Prostate gland (tissue), 2 donors: ENCODE measurements around the gene CFD. TPM values are rescaled to one million over a fixed set of nuclear protein-coding genes. Genes with fewer than 3 reads are reported as not detected.
A peak's percentile ranks its signal among the peaks of the same experiment; 100 is the strongest.
"Not testable (repeated sequence)": the region's sequence is repeated elsewhere in the genome, so short reads cannot be mapped to it uniquely, and the experiment has no call there.

Experiments used
- DNase-seq: peaks from one replicate; pipeline ENCODE4 v3.0.0-alpha.2; 2019; ENCODE audit warnings: low spot score
- H3K27ac ChIP-seq, 2 donors: fragments of 200-600 bp; sonication (generic); 2 replicates each; pipeline ENCODE4 v1.5.1; 2017 to 2019
- H3K27me3 ChIP-seq: fragments of 200-600 bp; sonication (generic); replicated peaks from 2 replicates; pipeline ENCODE4 v1.5.1; 2019; ENCODE audit not compliant: insufficient read depth
- H3K36me3 ChIP-seq, 2 donors: fragments of 200-600 bp; sonication (generic); 1 replicate in 1 of 2; 2 replicates in 1 of 2; pipeline versions ENCODE4 v1.5.1 to v1.8.1; 2017 to 2019
- H3K4me1 ChIP-seq: fragments of 200-600 bp; sonication (generic); replicated peaks from 2 replicates; pipeline ENCODE4 v1.5.1; 2019
- H3K4me3 ChIP-seq, 2 donors: fragments of 200-600 bp; sonication (generic); 2 replicates each; pipeline ENCODE4 v1.5.1; 2017 to 2019
- H3K9me3 ChIP-seq: fragments of 200-600 bp; sonication (generic); 2 replicates; pipeline ENCODE4 v1.5.1; 2017
- CTCF ChIP-seq, 4 experiments: fragments of 200-600 bp in 2 of 4; fragments of 450-650 bp in 2 of 4; sonication (generic) in 2 of 4; IDR thresholded peaks; 1 replicate in 3 of 4; 2 replicates in 1 of 4; pipeline ENCODE4 v1.5.1; 2016 to 2019; ENCODE audit warnings: antibody characterized with exemption in 4 of 4, mild to moderate bottlenecking in 2 of 4, moderate library complexity in 2 of 4
- POLR2A ChIP-seq: fragments of 450-650 bp; IDR thresholded peaks from one replicate; pipeline ENCODE4 v1.6.1; 2016; ENCODE audit warnings: antibody characterized with exemption, mild to moderate bottlenecking
- POLR2AphosphoS5 ChIP-seq: sonication (generic); formaldehyde crosslinking; IDR thresholded peaks from one replicate; pipeline ENCODE4 v1.6.1; 2017; ENCODE audit warnings: antibody characterized with exemption
- WGBS: methylation state at CpG from one replicate; pipeline ENCODE4 v1.1.5; 2018; 5-methylcytosine and 5-hydroxymethylcytosine counted together
- intact Hi-C: fragments of 100-400 bp; cut with DNase I; formaldehyde crosslinking; loops from one replicate; pipeline ENCODE4 v1.14.2; 2022
- total RNA-seq, 2 donors: library from RNA; depleted of rRNA; stranded (reverse); fragments of >200 nt; gene quantifications; one replicate each; pipeline ENCODE4 v1.1.0, GENCODE V29; 2016

CFD gene
- total RNA-seq, 2 donors from 2014 or later = 92.2 to 167 TPM

GRCh38 chr19:844546-844971 is 14.9 kb upstream of the CFD start:
- TF ChIP-seq CTCF (IDR thresholded peaks at IDR 0.05) = no peak
- TF ChIP-seq POLR2A = no peak
- no peak for TF ChIP-seq POLR2AphosphoS5
- WGBS = 55% methylated on average over 7 of the region's 11 CpGs
- H3K36me3 ChIP-seq = no peaks in the 10 kb centered on the region
- H3K9me3 ChIP-seq = no peaks in the 10 kb centered on the region
- H3K27ac ChIP-seq = no peak overlapping the region
- DNase-seq = no peak
- H3K4me3 ChIP-seq = no peak overlapping the region
- no peaks in the 10 kb centered on the region for H3K4me1 ChIP-seq
- intact Hi-C loops = no loop called here
- H3K27me3 ChIP-seq = peaks cover 7% of the 10 kb centered on the region

DNA sequence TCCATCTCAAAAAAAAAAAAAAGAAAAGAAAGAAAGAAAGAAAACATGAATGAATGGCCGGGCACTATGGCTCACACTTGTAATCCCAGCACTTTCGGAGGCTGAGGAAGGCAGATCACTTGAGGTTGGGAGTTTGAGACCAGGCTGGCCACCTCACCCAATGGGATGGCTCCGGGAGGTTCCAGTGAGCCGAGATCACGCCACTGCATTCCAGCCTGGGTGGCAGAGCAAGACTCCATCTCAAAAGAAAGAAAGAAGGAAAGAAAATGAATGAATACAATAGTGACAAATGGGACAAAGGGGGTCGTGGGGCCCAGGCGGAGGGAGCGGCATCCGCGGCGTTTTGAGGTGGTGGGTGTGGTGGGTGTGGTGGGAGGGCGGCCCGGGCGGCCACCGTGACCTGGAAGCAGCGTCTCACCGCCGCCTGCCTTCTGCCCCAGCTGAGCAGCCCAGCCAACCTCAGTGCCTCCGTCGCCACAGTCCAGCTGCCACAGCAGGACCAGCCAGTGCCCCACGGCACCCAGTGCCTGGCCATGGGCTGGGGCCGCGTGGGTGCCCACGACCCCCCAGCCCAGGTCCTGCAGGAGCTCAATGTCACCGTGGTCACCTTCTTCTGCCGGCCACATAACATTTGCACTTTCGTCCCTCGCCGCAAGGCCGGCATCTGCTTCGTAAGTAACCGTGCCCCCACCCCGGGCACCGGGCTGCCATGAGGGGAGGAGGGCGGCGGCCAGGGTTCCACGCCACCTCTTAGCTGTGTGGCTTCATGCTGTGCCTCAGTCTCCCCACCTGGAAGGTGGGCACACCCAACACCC is 13.6 kb upstream of the CFD start:
- TF ChIP-seq POLR2AphosphoS5 = no peak
- TF ChIP-seq POLR2A = no peak
- TF ChIP-seq CTCF (IDR thresholded peaks at IDR 0.05) = no peak
- Histone ChIP-seq H3K27me3 (peaks cover 7% of the 10 kb centered on the region), H3K4me1 (peaks cover 4% of the 10 kb centered on the region), H3K27ac (no peak overlapping the region), H3K36me3 (no peaks in the 10 kb centered on the region), H3K4me3 (no peak overlapping the region), H3K9me3 (no peaks in the 10 kb centered on the region)
- DNase-seq = no peak
- WGBS = 69% methylated on average over 37 of the region's 37 CpGs
- intact Hi-C loops = no loop called here

DNA sequence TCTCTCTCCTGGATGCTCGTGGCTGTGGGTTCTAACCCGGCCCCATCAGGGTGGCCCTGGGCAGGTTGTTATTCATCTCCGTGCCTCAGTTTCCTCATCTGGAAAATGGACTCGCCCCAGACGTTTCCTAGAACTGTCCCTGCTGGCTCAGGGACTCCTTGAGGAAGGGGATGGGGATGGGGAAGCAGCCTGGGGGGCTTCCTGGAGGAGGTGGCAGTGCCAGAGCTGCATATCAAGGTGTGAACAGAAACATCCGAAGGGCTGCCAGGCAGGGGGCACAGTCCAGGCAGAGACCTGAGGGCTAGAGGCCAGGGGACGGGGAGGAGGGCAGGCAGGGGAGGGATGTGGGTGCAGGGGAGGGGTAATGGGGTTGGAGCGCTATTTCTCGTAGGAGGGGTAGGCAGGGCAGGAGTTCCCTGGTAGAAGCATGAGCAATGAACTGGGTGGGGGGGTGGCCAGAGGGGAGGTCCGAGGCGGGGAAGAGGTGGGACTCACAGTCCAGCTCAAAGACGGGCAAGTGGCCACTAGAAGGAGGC is 11.0 kb upstream of the CFD start:
- TF ChIP-seq POLR2AphosphoS5 (no peak), CTCF (IDR thresholded peaks at IDR 0.05) (no peak)

DNA sequence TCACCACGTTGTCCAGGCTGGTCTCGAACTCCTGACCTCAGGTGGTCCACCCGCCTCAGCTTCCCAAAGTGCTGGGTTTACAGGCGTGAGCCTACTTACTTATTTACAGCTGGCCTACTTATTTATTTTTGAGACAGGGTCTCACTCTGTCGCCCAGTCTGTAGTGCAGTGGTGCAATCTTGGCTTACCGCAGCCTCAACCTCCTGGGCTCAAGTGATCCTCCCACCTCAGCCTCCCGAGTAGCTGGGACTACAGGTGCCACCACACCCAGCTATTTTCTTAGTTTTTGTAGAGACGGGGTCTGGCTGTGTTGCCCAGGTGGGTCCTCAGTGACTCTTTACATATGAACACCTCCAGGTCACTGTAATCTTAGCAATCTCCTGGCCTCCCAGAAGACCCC is 10.3 kb upstream of the CFD start:
- WGBS = 72% methylated on average over 8 of the region's 8 CpGs
- H3K9me3 ChIP-seq, intact Hi-C loops, DNase-seq, H3K27me3 ChIP-seq, H3K27ac ChIP-seq, H3K4me3 ChIP-seq, H3K4me1 ChIP-seq, H3K36me3 ChIP-seq: not testable (repeated sequence)

More for the DNA sequence above, 11.0 kb upstream of the CFD start:
- H3K27ac ChIP-seq = no peak overlapping the region
- peaks cover 12% of the 10 kb centered on the region for H3K27me3 ChIP-seq
- no peak for DNase-seq
- 41% methylated on average over 12 of the region's 12 CpGs for WGBS
- no peaks in the 10 kb centered on the region for H3K9me3 ChIP-seq
- intact Hi-C loops = no loop called here
- H3K4me1 ChIP-seq = peaks cover 4% of the 10 kb centered on the region
- H3K4me3 ChIP-seq = no peak overlapping the region
- no peaks in the 10 kb centered on the region for H3K36me3 ChIP-seq

DNA sequence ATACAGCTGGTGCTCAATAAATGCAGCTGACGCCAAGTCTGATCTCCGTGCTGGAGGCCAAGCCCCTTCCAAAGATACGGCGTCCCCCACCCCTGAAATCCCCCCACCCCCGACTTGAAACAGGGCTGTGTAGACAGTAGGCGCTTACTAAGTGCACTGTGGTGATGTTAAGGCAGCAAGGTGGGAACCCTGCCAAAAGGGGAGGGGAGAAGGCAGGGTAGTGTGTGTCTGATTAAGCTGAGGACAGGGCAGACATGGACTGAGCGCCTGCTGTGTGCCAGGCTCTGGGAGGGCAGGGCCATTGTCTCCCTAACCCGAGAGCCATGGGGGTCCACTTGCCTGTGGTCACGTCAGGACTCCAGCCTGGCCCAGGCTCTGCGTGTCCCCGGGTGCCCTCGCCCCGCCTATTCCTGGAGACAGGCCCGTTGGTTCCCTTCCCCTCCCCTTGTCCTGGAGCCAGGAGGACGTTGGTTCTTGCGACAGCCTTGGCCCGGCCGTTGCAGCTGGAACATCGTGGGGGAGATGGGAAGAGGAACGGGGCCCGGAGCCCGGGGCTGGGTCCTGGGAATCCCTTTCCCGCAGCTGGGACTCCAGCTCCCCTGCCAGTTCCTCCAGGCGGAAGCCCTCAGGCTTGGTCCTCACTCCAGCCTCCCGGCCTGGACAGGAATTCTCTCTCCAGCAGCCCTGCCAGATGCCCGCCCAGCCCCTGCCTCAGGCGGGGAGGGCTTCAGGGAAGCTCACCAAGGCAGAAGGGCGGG is 9.1 kb upstream of the CFD start:
- WGBS = 19% methylated on average over 27 of the region's 28 CpGs
- TF ChIP-seq POLR2AphosphoS5 = peak; percentile 84
- TF ChIP-seq POLR2A = no peak
- no peak for TF ChIP-seq CTCF (IDR thresholded peaks at IDR 0.05)
- no peak overlapping the region for H3K4me3 ChIP-seq
- peaks cover 6% of the 10 kb centered on the region for H3K27me3 ChIP-seq
- peaks cover 4% of the 10 kb centered on the region for H3K4me1 ChIP-seq
- DNase-seq = peak; percentile 81
- intact Hi-C loops = no loop called here
- H3K36me3 ChIP-seq = no peaks in the 10 kb centered on the region
- H3K27ac ChIP-seq = peak overlapping the region; percentile 55 to 64
- no peaks in the 10 kb centered on the region for H3K9me3 ChIP-seq
